SIG-M5 treated with dmso at 0.1 percent for 504 hours (cell line): ENCODE data around the gene PTPN5.
"Not testable (repeated sequence)": the region's sequence is repeated elsewhere in the genome, so short reads cannot be mapped to it uniquely, and the experiment has no call there.

Source experiments
- DNase-seq: peaks from one replicate; lab custom pipeline; 2025; ENCODE audit not compliant: unreplicated experiment; lab: John Stamatoyannopoulos, UW

Gene PTPN5

GRCh38 chr11:18691467-18692140 lies 100.0 kb downstream of the PTPN5 start:
- DNase-seq: not testable (repeated sequence)

- DNase-seq: no peak
Observed at GRCh38 chr11:18684267-18684666, 107.3 kb downstream of the PTPN5 start.

- no peak for DNase-seq
Observed at GRCh38 chr11:18682466-18682865, 109.1 kb downstream of the PTPN5 start.

GRCh38 chr11:18681949-18682348 lies 109.6 kb downstream of the PTPN5 start:
- not testable (repeated sequence) for DNase-seq
